NCI-H2196 treated with DMSO at 0.1 percent for 48 hours (cell line): ENCODE measurements around the gene LY6G6F.

ENCODE experiments used
- DNase-seq: peaks from one replicate; lab custom pipeline; 2025; ENCODE audit not compliant: unreplicated experiment; lab: John Stamatoyannopoulos, UW

Gene LY6G6F

DNA sequence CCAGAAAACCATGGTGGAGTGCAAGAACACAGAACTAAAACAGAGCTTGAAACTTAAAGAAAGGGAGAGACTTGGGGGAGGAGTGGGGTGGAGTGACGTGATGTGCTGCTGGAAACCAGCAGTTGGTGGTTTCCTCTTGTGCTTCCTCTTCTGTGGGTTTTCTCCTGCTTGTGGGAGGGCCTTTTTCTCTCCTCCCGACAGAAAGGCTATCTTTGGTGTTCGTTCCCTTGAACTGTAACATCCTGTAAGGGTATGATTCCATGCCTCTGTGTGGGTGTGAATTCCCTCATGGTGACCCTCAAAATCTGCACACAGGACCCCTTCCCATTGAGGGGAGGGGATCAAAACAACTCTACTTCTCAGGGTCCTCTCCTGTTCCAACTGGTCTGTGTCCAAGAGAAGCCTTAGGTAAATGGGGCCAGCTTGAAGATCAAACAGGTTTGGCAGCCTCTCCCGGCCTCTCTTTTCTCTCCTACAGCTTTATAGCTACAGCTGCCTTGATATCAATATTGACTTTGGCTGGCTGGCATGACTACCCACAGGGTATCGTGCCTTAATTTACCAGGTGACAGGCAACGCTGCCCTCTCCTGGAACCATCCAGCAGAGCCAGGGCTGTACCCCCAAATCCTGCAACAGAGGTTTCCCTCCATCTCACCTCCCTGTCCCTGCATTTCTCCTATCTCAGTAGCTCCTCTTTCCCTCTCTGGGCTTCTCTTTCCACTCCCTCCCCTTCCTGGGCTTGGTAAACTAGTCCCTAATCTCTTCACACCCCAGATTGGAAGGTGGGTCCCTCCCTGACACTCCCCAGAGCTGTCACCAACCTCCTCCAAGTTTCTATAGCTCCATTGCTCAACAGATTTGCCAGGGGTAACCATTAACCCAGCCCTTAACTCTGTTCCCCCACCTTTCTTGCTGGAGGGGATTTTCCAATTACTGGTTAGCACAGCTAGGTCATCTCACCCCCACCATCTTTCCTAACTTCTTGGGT is 31.6 kb downstream of the LY6G6F start:
- peak; percentile 80 for DNase-seq

DNA sequence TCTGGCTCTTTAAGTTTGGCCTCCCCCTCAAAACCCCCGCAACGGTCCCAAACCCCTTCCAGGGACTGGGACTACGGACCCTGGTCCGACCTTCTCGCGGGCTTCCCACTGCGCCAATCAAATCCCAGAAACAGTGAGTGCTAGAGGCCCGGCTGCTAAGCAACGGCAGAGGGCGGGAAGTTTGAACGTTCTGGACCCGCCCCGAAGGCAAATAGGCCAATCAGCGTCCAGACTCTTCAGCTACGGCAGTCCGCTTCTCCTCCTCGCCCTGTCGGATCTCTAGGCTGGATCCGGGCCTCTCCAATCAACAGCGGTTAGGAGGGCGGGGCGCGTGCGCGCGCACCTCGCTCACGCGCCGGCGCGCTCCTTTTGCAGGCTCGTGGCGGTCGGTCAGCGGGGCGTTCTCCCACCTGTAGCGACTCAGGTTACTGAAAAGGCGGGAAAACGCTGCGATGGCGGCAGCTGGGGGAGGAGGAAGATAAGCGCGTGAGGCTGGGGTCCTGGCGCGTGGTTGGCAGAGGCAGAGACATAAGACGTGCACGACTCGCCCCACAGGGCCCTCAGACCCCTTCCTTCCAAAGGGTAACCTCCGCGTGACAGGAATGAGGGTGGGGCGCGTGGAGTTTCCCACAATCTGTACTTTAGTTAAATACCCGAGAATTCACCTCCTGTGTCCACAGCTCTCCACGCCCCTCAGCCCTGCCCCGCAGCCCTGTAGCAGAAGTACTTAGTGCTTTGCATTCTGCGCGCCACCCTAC is 33.2 kb downstream of the LY6G6F start, which contains the start of gene MSH5:
MSH5 (plus strand) TSS at position 367 of the 758 bp plus-strand sequence. CDS start 462 bp downstream, outside the sequence.
- peak; percentile 99 for DNase-seq

- DNase-seq = no peak
Measured at GRCh38 chr6:31740397-31741223, 33.9 kb downstream of the LY6G6F start.

DNA sequence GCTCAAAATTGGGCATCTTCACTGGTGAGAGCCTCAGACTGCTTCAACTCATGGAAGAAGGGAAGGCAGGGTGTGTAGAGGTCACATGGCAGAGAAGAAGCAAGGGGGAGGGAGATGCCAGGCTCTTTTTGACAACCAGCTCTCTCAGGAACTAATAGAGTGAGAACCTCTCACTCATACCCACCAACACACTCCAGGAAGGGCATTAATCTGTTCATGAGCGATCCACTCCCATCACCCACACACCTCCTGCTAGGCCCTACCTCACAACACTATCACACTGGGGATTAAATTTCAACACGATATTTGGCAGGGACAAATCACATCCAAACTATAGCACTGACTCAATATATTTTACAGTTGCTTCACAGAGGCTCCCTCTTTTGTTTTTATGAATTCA is 35.1 kb downstream of the LY6G6F start:
- no peak for DNase-seq

DNA sequence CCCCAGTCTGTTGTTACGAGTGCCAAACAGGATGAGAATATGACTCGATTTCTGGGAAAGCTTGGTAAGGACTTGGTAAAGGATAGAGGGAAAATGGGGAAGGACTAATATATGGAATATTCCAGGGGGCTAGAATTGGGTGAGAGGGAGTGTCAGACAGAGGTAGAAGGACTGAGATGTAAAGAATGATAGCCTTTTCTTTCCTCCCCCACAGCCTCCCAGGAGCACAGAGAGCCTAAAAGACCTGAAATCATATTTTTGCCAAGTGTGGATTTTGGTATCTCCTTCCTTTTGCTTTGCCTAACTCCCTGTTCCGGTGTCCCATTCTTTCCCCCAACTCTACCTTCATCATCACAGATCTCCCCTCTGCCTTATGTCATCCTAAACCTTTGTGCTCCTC is 36.2 kb downstream of the LY6G6F start:
- DNase-seq = no peak

GRCh38 chr6:31744422-31744821 is 37.8 kb downstream of the LY6G6F start:
- DNase-seq = no peak

GRCh38 chr6:31749301-31750036 is 42.8 kb downstream of the LY6G6F start:
- no peak for DNase-seq

DNA sequence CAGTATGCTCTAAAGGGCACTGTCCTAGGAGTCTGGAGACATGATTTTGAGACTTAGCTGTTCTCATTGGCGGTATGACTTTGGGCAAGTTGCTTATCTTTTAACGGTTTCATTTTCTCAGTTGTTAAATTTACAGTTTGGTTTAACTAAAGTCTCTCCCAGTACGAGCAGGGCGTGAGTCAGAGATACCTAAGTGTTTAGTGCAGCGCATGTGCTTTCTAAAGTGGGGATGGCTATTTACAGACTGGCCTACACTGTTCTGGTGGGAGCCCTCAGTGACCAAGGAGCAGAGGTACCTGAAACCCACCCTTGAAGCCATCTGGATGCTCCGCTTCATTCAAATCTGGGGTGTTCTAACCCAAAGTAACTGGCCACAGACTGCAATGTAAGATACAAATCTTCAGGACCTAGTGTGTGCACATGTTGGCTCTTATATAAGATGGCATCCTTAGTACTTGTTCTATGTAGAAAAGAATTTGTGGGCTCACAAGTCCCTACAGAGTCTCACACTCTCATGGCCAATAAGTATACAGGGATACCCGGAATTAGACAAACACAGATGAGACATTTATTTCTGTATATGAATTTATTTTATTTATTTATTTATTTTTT is 43.9 kb downstream of the LY6G6F start:
- DNase-seq = no peak

DNA sequence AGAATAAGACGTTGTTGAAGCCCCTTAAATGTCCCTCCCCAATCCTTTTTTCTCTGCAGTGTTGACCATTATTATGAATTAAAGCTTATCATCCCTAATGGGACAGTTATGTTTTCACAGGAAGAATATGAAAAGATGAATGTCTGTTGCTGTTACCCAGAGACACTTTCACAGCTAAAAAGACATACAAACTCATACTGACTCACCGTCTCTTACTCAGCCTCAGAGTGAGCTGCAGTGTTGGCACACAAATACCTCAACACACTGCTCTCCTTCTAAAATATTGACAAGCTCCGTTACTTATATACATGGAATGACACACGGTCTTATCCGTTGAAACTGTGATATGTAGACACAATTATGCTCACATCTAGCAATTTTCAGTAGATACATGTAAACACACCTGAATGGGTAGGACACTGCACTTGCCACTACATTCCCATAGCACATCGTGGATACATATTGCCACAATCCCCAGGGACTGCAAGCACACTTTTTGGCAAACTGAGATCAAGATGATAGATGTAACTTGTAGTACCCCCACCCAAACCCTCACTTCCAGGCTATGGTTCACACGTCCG is 46.2 kb downstream of the LY6G6F start:
- DNase-seq = no peak

- DNase-seq = no peak
Measured at GRCh38 chr6:31758281-31758680, 51.6 kb downstream of the LY6G6F start.
